Brain microvascular endothelial cell (primary cell): Measurements from ENCODE around the gene CAMTA1.

Experiments used
- DNase-seq: peaks from one replicate; pipeline ENCODE4 v3.0.0-alpha.2; 2020
- H3K27ac ChIP-seq: fragments of 250-450 bp; sonication (Bioruptor Pico); 2 replicates; pipeline ENCODE4 v1.5.1; 2020; ENCODE audit warnings: mild to moderate bottlenecking, moderate library complexity
- H3K27me3 ChIP-seq: fragments of 250-450 bp; sonication (Bioruptor Pico); replicated peaks from 2 replicates; pipeline ENCODE4 v1.5.1; 2020; ENCODE audit warnings: mild to moderate bottlenecking
- H3K36me3 ChIP-seq: fragments of 250-450 bp; sonication (Bioruptor Pico); replicated peaks from 2 replicates; pipeline ENCODE4 v1.5.1; 2020; ENCODE audit warnings: mild to moderate bottlenecking
- H3K4me3 ChIP-seq: 2 replicates; pipeline ENCODE4 v1.5.1; 2011; ENCODE audit warnings: low read depth, mild to moderate bottlenecking, control low read depth, low read length, moderate library complexity
- CTCF ChIP-seq: IDR thresholded peaks from 2 replicates; pipeline ENCODE4 v1.5.1; 2011; ENCODE audit warnings: low read depth, mild to moderate bottlenecking, moderate library complexity, low read length, control low read depth, inconsistent platforms; ENCODE audit errors: missing control alignments
- in situ Hi-C: cut with HindIII; loops from 2 replicates; pipeline ENCODE4 v1.10.0; 2017; ENCODE audit warnings: low sequenced_read_pairs, low pct_ligation_motif_present

CAMTA1 gene

GRCh38 chr1:7372477-7373120, 587.3 kb downstream of the CAMTA1 start:
- in situ Hi-C loops = no loop called here
- H3K36me3 ChIP-seq = no peaks in the 10 kb centered on the region
- H3K27ac ChIP-seq = no peak overlapping the region
- no peak for DNase-seq
- H3K27me3 ChIP-seq = no peaks in the 10 kb centered on the region
- TF ChIP-seq CTCF = no peak
- H3K4me3 ChIP-seq = no peak overlapping the region

GRCh38 chr1:7373251-7373650, 588.0 kb downstream of the CAMTA1 start:
- no peaks in the 10 kb centered on the region for H3K27me3 ChIP-seq
- TF ChIP-seq CTCF = no peak
- no peaks in the 10 kb centered on the region for H3K36me3 ChIP-seq
- no peak overlapping the region for H3K27ac ChIP-seq
- no peak overlapping the region for H3K4me3 ChIP-seq
- no peak for DNase-seq
- in situ Hi-C loops = no loop called here

GRCh38 chr1:7373876-7374562, 588.8 kb downstream of the CAMTA1 start:
- Histone ChIP-seq H3K27ac (no peak overlapping the region), H3K4me3 (no peak overlapping the region), H3K27me3 (no peaks in the 10 kb centered on the region), H3K36me3 (no peaks in the 10 kb centered on the region)
- no peak for TF ChIP-seq CTCF
- no peak for DNase-seq
- in situ Hi-C loops = no loop called here

- no peak for TF ChIP-seq CTCF
- Histone ChIP-seq H3K36me3 (no peaks in the 10 kb centered on the region), H3K27ac (no peak overlapping the region), H3K27me3 (no peaks in the 10 kb centered on the region), H3K4me3 (no peak overlapping the region)
- in situ Hi-C loops = no loop called here
- DNase-seq = no peak
Observed at GRCh38 chr1:7374563-7375160, 589.4 kb downstream of the CAMTA1 start.

GRCh38 chr1:7375329-7375728, 590.1 kb downstream of the CAMTA1 start:
- Histone ChIP-seq H3K27me3 (no peaks in the 10 kb centered on the region), H3K27ac (no peak overlapping the region), H3K36me3 (no peaks in the 10 kb centered on the region), H3K4me3 (no peak overlapping the region)
- no peak for TF ChIP-seq CTCF
- in situ Hi-C loops = no loop called here
- no peak for DNase-seq
